Measurements from ENCODE around the gene OR10P1.

DNA sequence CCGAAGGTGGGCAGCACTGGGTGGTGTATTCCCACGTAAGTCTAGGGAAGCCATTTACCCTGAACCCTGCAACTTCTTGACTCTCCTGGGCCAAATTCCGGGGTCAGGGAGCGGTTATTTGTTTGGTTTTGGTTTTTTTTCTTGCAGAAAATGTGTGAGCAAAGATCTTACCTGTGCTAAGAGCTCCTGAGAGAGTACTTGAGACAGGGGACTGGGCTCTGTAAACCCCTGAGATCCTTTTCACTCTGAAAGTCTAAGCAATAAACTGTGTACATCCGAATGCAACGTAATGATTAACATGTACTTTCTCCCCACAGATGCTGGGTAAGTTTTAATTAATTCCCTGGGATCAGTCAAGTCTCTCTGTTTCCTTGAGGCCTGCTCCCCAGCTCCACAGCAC, 21.5 kb downstream of the OR10P1 start:
- no peak for TF ChIP-seq CTCF (IDR thresholded peaks at IDR 0.05)
- no peak for TF ChIP-seq POLR2A (IDR thresholded peaks at IDR 0.05)

All from vagina (tissue), 2 donors.